ENCODE data around the gene FGFR2.
"Not testable (repeated sequence)": the region's sequence is repeated elsewhere in the genome, so short reads cannot be mapped to it uniquely, and the experiment has no call there.

The FGFR2 gene

GRCh38 chr10:121554916-121555315 is 43.3 kb downstream of the FGFR2 start:
- DNase-seq (ENCODE audit: low read depth in 1 of 2, low spot score in 1 of 2) = not testable (repeated sequence)

GRCh38 chr10:121553511-121554264 is 44.6 kb downstream of the FGFR2 start:
- no peak for DNase-seq (ENCODE audit: low read depth in 1 of 2, low spot score in 1 of 2)

- no peak for DNase-seq (ENCODE audit: low read depth in 1 of 2, low spot score in 1 of 2)
These were observed 45.5 kb downstream of the FGFR2 start for GRCh38 chr10:121552746-121553145.

- no peak for DNase-seq (ENCODE audit: low read depth in 1 of 2, low spot score in 1 of 2)
These were observed 46.9 kb downstream of the FGFR2 start for GRCh38 chr10:121551210-121551885.

- no peak for DNase-seq (ENCODE audit: low read depth in 1 of 2, low spot score in 1 of 2)
These were observed 53.9 kb downstream of the FGFR2 start for GRCh38 chr10:121544301-121544869.

- no peak for DNase-seq (ENCODE audit: low read depth in 1 of 2, low spot score in 1 of 2)
These were observed 54.7 kb downstream of the FGFR2 start for GRCh38 chr10:121543545-121543944.

- no peak for DNase-seq (ENCODE audit: low read depth in 1 of 2, low spot score in 1 of 2)
These were observed 56.7 kb downstream of the FGFR2 start for GRCh38 chr10:121541450-121542120.

- no peak for DNase-seq (ENCODE audit: low read depth in 1 of 2, low spot score in 1 of 2)
These were observed 57.4 kb downstream of the FGFR2 start for GRCh38 chr10:121540732-121541395.

GRCh38 chr10:121539786-121540185 is 58.5 kb downstream of the FGFR2 start:
- no peak for DNase-seq (ENCODE audit: low read depth in 1 of 2, low spot score in 1 of 2)

- DNase-seq (ENCODE audit: low read depth in 1 of 2, low spot score in 1 of 2) = no peak
These were observed 61.8 kb downstream of the FGFR2 start for GRCh38 chr10:121536310-121536913.

- DNase-seq (ENCODE audit: low read depth in 1 of 2, low spot score in 1 of 2) = no peak
These were observed 62.9 kb downstream of the FGFR2 start for GRCh38 chr10:121535381-121535780.

- DNase-seq (ENCODE audit: low read depth in 1 of 2, low spot score in 1 of 2) = no peak
These were observed 65.9 kb downstream of the FGFR2 start for GRCh38 chr10:121532292-121532864.

GRCh38 chr10:121531830-121532178 is 66.4 kb downstream of the FGFR2 start:
- DNase-seq (ENCODE audit: low read depth in 1 of 2, low spot score in 1 of 2) = no peak

GRCh38 chr10:121531076-121531829 is 67.0 kb downstream of the FGFR2 start:
- no peak for DNase-seq (ENCODE audit: low read depth in 1 of 2, low spot score in 1 of 2)

- no peak for DNase-seq (ENCODE audit: low read depth in 1 of 2, low spot score in 1 of 2)
These were observed 67.7 kb downstream of the FGFR2 start for GRCh38 chr10:121530481-121531075.

- no peak for DNase-seq (ENCODE audit: low read depth in 1 of 2, low spot score in 1 of 2)
These were observed 70.6 kb downstream of the FGFR2 start for GRCh38 chr10:121527690-121528089.

GRCh38 chr10:121526801-121527221 is 71.4 kb downstream of the FGFR2 start:
- DNase-seq (ENCODE audit: low read depth in 1 of 2, low spot score in 1 of 2) = no peak

GRCh38 chr10:121526135-121526790 is 72.0 kb downstream of the FGFR2 start:
- no peak for DNase-seq (ENCODE audit: low read depth in 1 of 2, low spot score in 1 of 2)

Data from activated CD4-positive, alpha-beta T cell treated with anti-CD3 and anti-CD28 coated beads, Interleukin-2, amount 50 U/mL, for 24 hours (primary cell).